WTC11 (cell line): ENCODE data around the gene MYBL2.
"Not testable (repeated sequence)": the region's sequence is repeated elsewhere in the genome, so short reads cannot be mapped to it uniquely, and the experiment has no call there.

Experiments used
- CTCF ChIP-seq: fragments of 200-600 bp; IDR thresholded peaks from 2 replicates; pipeline ENCODE4 v1.8.0; 2022; ENCODE audit warnings: antibody characterized with exemption
- E2F4 ChIP-seq: sonication (generic); formaldehyde crosslinking; IDR thresholded peaks from 2 replicates; pipeline ENCODE4 v1.8.1; 2022; ENCODE audit warnings: low read depth, mild to moderate bottlenecking, moderate library complexity, missing genetic modification reagents, borderline replicate concordance
- FOXJ3 ChIP-seq: sonication (generic); formaldehyde crosslinking; IDR thresholded peaks from 2 replicates; pipeline ENCODE4 v1.9.0; 2021; ENCODE audit warnings: missing genetic modification reagents, mild to moderate bottlenecking, borderline replicate concordance
- KAT7 ChIP-seq: sonication (generic); formaldehyde crosslinking; IDR thresholded peaks from 2 replicates; pipeline ENCODE4 v1.8.1; 2023; ENCODE audit warnings: missing genetic modification reagents, mild to moderate bottlenecking, borderline replicate concordance
- ZNF512 ChIP-seq: sonication (generic); formaldehyde crosslinking; IDR thresholded peaks from 2 replicates; pipeline ENCODE4 v1.8.1; 2022; ENCODE audit warnings: missing genetic modification reagents, borderline replicate concordance
- TF ChIP-seq, protein P1 (sequence below): sonication (generic); formaldehyde crosslinking; IDR thresholded peaks from 2 replicates; pipeline ENCODE4 v1.8.1; 2023; ENCODE audit warnings: mild to moderate bottlenecking, missing genetic modification reagents

DNA sequence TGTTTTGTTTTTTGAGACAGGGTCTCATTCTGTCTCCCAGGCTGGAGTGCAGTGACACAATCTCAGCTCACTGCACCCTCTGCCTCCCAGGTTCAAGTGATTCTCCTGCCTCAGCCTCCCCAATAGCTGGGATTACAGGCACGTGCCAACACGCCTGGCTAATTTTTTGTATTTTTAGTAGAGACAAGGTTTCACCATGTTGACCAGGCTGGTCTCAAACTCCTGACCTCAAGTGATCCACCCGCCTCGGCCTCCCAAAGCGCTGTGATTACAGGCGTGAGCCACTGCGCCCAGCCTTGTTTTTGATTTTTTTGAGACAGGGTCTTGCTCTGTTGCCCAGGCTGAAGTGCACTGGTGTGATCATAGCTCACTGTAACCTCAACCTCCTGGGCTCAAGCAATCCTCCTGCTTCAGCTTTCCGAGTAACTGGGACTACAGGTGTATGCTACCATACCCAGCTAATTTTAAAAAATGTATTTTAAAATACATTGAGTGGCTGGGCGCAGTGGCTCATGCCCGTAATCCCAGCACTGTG, 15.2 kb upstream of the MYBL2 start:
- TF ChIP-seq CTCF; E2F4 (CRISPR knock-in tag); ZNF512 (CRISPR knock-in tag); FOXJ3 (CRISPR knock-in tag); KAT7 (CRISPR knock-in tag): not testable (repeated sequence)
- TF ChIP-seq, protein P1, sequence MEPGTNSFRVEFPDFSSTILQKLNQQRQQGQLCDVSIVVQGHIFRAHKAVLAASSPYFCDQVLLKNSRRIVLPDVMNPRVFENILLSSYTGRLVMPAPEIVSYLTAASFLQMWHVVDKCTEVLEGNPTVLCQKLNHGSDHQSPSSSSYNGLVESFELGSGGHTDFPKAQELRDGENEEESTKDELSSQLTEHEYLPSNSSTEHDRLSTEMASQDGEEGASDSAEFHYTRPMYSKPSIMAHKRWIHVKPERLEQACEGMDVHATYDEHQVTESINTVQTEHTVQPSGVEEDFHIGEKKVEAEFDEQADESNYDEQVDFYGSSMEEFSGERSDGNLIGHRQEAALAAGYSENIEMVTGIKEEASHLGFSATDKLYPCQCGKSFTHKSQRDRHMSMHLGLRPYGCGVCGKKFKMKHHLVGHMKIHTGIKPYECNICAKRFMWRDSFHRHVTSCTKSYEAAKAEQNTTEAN, result not testable (repeated sequence)
